Measurements from ENCODE around the gene C2orf49. TPM values are rescaled to one million over a fixed set of nuclear protein-coding genes. Genes with fewer than 3 reads are reported as not detected.

Gene C2orf49
- total RNA-seq, 1 experiment from 2014 or later = 17.2 TPM

GRCh38 chr2:105337122-105338019 is at the start of gene C2orf49 (continued):
- TF ChIP-seq REST (IDR thresholded peaks at IDR 0.05; ENCODE audit: low read depth) = no peak

- H3K9me3 ChIP-seq (ENCODE audit: control insufficient read depth in 1 of 2, insufficient read depth in 1 of 2, low read depth in 1 of 2, low read length in 2 of 2) = no peaks in the 10 kb centered on the region
- no peak overlapping the region for H3K9ac ChIP-seq (ENCODE audit: low read length)
- H4K20me1 ChIP-seq (ENCODE audit: insufficient read depth) = no peaks in the 10 kb centered on the region
- no TSS peak for BruUV-seq (replicated peaks)
- no peaks in the 10 kb centered on the region for H3K4me1 ChIP-seq (ENCODE audit: control insufficient read depth in 1 of 2, insufficient read depth in 2 of 2, low read length in 2 of 2)
- H3K27me3 ChIP-seq (ENCODE audit: insufficient read depth, low read length) = no peaks in the 10 kb centered on the region
- H2AFZ ChIP-seq (ENCODE audit: low read depth, low read length, poor library complexity, severe bottlenecking) = no peak overlapping the region
- CTCF ChIA-PET = interaction anchor here (1.0 to 2.1 kb wide), 3 partner anchors 41 to 233 kb away, joined by 3 to 8 read pairs (median 3); no protein-coding TSS in a partner anchor
- POLR2A ChIA-PET = no interaction called here
- no peaks in the 10 kb centered on the region for H3K79me2 ChIP-seq (ENCODE audit: insufficient read depth, low read length)
- TF ChIP-seq RAD21 (IDR thresholded peaks at IDR 0.05; ENCODE audit: low read depth) (peak; percentile 51), POLR2AphosphoS5 (IDR thresholded peaks at IDR 0.05; ENCODE audit: low read depth, low read length) (no peak), MAX (IDR thresholded peaks at IDR 0.05) (no peak), ATF3 (IDR thresholded peaks at IDR 0.05) (no peak), SP1 (IDR thresholded peaks at IDR 0.05; ENCODE audit: low read depth) (no peak), ZFX (IDR thresholded peaks at IDR 0.05) (no peak), CTCF (IDR thresholded peaks at IDR 0.05 in 2 of 3, conservative IDR thresholded peaks at IDR 0.05 in 1 of 3; ENCODE audit: borderline replicate concordance in 1 of 3, insufficient read depth in 1 of 3, low read depth in 2 of 3, low read length in 2 of 3) (peak; percentile 42 to 65 (median 61); a peak in 5 of 6 replicates)
- H3K9me2 ChIP-seq (ENCODE audit: insufficient read depth) = no peaks in the 10 kb centered on the region
- H3K27ac ChIP-seq (ENCODE audit: low read depth, low read length) = no peak overlapping the region
- intact Hi-C loops (cut with micrococcal nuclease) = loop anchor here (1.0 to 5.0 kb wide), 3 partner anchors 234 to 1295 kb away; no protein-coding TSS in a partner anchor
- DNase-seq (ENCODE audit: low read depth, low spot score) = peak; percentile 16
- H3K36me3 ChIP-seq (ENCODE audit: control insufficient read depth in 1 of 2, insufficient read depth in 2 of 2, low read length in 2 of 2) = peaks cover 0 to 3% of the 10 kb centered on the region in 2 experiments; a peak in 3 of 4 replicates
- H3K4me3 ChIP-seq (replicated peaks in 1 of 2; ENCODE audit: low read depth in 1 of 2, low read length in 2 of 2) = no peak overlapping the region
- peak; percentile 74 for ATAC-seq
- H3K4me2 ChIP-seq (ENCODE audit: low read length) = no peak overlapping the region
- RAD21 ChIA-PET (ENCODE audit: low non-redundant PET in 1 of 2, low total read pairs in 2 of 2, uncharacterized antibody in 2 of 2, unreplicated experiment in 2 of 2) = interaction anchor here (1.5 to 1.6 kb wide), 2 partner anchors 233 kb away, joined by 4 to 6 read pairs; no protein-coding TSS in a partner anchor
These were observed 49.6 kb upstream of the C2orf49 start for GRCh38 chr2:105287692-105288091.
